Measurements from ENCODE around the gene APP.
A peak's percentile ranks its signal among the peaks of the same experiment; 100 is the strongest.
"Not testable (repeated sequence)": the region's sequence is repeated elsewhere in the genome, so short reads cannot be mapped to it uniquely, and the experiment has no call there.

Gene APP

GRCh38 chr21:26020510-26020909 is 150.1 kb downstream of the APP start:
- DNase-seq (ENCODE audit: low spot score) = no peak

DNA sequence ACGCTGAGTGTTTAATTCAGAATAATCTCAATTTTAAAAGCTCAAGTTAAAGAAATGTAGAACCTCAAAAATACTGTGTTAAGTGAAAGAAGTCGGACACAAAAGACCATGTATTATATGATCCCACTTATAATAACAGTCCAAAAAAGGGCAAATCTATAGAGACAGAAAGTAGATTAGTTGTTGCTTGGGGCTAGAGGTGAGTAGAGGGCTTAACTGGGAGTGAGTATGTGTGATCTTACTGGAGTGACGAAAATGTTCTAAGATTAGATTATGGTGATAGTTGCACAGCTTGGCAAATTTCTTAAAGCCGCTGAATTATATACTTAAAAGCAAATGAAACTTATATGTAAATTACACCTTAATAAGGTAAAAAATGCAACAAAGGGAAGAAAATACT is 150.5 kb downstream of the APP start:
- no peak for DNase-seq (ENCODE audit: low spot score)

DNA sequence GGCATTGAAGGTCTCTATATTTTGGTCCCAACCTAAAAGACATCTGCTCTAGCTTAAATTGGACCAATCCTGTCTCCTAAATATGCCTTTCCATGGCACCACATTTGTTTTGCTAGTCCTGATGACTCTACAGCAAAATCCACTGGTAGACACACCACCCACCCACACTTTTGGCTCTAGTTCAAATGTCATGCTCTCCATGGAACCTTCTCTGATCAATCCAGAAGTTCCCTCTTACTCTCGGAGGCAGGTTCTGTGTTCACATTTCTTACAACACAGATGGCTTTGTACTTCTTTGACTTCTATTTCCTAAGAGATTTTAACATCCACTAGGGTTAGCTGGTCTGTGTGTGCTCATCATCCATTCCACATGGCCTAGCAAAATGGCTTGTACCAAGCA is 151.3 kb downstream of the APP start:
- no peak for DNase-seq (ENCODE audit: low spot score)

GRCh38 chr21:26013970-26014369 is 156.6 kb downstream of the APP start:
- DNase-seq (ENCODE audit: low spot score) = no peak

DNA sequence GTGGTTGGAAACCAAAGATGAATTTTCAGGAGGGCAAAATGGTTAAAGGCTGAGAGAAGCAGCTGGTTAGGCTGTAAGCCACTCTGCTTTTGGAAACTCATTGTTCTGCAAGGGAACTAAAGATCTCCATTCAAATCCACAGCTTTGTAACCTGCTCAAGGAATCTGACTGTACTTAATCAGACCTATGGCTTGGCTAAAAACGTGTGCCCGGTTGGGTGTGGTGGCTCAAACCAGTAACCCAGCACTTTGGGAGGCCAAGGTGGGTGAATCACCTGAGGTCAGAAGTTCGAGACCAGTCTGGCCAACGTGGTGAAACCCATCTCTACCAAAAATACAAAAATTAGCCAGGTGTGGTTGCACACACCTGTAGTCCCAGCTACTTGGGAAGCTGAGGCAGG is 158.1 kb downstream of the APP start:
- not testable (repeated sequence) for DNase-seq (ENCODE audit: low spot score)

DNA sequence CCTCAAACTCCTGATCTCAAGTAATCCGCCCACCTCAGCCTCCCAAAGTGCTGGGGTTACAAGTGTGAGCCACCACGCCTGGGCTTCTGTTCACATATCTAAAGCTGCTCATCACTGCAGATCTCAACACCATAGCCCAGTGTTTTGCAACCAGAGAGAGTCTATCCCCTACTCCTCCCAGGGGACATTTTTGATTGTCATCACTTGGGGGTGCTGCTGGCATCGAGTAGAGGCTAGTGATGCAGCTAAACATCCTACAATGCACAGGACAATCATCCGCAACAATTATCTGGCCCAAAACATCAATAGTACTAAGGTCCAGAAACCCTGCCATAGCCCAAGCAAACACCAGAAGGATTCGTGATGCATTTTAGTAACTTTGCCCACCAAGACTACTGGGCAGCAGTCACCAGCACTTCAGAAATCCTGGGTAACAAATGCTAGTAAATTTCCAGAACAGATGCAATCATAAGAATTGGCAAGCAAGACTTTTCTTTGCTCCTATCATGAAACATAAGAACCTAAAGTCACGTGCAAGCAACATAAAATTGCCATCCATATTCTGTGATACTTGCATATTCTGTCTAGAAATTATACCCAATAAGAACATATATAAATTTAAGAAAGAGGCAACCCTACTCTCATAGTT is 159.2 kb downstream of the APP start:
- no peak for DNase-seq (ENCODE audit: low spot score)

DNA sequence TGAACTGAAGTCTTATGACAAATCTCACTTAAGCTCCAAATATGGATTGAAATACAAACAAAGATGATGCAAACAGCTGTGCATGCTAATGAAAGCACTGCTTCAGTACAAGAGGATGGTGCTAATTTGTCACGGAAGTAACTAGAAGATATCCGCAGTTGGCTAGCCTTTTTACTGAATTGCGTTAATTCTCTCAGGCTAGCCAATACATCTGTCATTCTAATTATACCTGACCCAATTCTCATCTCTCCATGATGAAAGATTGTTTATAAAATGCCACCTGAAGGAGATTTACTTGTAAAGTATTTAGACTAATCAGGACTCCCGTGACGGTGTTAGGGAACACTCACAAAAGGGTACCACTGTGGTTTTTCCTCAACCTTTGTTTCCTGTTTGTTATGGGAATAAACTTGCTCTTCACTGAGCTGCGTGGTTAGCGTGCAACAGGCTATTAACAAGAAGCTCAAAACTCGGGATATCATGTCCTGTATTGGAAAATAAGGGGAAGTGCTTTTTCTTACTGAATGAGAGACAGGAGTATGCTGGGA is 162.5 kb downstream of the APP start:
- no peak for DNase-seq (ENCODE audit: low spot score)

- no peak for DNase-seq (ENCODE audit: low spot score)
Observed at GRCh38 chr21:26005464-26005863, 165.1 kb downstream of the APP start.

- DNase-seq (ENCODE audit: low spot score) = no peak
Observed at GRCh38 chr21:26003404-26003803, 167.2 kb downstream of the APP start.

- no peak for DNase-seq (ENCODE audit: low spot score)
Observed at GRCh38 chr21:26001356-26001755, 169.2 kb downstream of the APP start.

GRCh38 chr21:25999921-26000582 is 170.5 kb downstream of the APP start:
- DNase-seq (ENCODE audit: low spot score) = peak; percentile 39

DNA sequence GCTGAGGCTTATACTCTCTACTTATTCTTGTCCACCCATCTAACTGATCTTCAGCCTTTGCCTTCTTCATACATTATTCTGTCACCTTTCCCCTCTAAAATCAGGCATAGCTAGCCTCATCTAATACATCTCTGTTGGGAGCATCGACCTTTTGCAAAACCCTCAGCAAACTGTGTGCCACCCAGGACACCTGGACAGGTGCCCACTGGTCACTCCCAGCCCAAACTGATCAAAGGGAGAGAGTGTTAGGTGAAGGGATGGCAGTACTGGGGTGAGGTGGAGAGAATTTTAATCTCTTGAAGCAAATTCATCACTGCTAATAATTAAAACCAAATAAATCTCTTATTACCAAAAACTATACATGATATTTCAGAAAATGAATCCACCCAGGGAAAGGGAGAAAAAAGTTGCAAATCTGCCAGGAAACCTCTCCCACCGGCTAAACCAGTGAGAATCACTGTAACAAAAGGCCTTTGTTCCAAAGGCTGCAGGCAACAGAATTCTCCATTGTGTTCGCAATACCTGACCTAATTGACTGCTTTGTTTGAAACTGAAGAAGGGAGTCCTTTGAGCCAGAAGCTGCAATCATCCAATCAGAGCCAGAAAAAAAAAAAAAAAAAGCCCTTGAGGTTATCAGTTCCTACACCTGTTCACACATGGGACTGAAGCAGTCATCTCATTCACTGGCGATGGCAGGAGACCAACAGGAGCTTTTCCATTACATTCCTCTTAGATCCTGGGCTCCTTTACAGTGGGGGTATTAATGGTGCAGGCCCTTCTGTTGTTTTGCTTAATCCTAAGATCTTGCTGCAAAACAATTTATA is 172.6 kb downstream of the APP start:
- no peak for DNase-seq (ENCODE audit: low spot score)

GRCh38 chr21:25995278-25995677 is 175.3 kb downstream of the APP start:
- no peak for DNase-seq (ENCODE audit: low spot score)

DNA sequence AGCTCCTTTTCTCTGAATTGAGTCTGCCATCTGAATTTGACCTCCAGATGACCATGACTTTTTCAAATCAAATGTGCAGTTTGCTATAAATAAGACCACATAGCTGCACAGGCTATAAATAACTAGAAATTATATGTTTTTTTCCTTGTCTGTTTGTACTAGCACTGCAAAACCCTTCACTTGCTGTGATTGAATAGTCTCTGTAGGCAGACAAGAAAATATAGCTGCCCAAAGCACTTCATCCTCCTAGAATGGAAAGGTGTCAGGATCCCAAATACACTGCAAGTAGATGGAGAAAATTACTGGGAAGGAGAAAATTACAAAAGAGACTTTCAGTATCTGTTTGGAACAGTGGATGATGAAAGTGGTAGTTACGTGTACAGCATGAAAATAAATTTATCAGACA is 175.8 kb downstream of the APP start:
- no peak for DNase-seq (ENCODE audit: low spot score)

DNA sequence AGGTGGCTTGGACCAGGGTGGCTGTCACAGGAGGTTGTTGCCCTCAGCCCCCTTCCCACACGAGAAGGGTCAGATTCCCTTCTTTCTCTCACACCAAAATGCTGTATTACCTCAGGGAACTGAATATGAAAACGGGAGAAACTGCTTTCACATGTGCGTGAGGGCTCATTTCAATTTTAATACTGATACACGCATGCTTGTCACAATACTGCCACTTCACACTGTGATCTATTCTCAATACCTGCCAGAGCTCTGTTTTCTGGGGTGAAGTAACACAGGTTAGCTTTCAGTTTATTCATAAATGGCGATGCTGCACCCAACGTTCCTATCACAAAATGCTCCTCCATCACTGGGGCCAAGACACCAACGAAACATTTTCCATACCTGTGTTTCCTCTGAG is 181.8 kb downstream of the APP start:
- DNase-seq (ENCODE audit: low spot score) = no peak

GRCh38 chr21:25987531-25987930 is 183.0 kb downstream of the APP start:
- DNase-seq (ENCODE audit: low spot score) = no peak

DNA sequence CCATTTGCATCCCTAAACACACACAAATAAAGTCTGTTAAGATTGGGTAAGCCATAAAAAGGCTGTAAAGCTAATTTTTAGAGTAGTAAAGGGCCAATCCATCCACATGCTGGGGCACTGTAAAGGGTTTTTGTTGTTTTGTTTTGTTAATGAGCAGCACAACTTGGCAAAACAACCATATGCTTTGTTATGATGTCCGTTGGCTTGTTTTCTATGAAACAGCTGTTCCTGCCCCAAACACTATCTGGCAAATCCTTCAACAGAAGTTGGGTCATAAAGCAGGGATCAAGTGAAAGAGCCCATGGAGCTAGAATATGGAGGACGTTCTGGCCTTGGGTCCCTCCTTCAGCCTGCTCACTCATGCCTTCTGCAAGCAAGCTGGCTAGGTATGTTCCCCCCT is 183.6 kb downstream of the APP start:
- no peak for DNase-seq (ENCODE audit: low spot score)

- DNase-seq (ENCODE audit: low spot score) = no peak
Observed at GRCh38 chr21:25985990-25986389, 184.6 kb downstream of the APP start.

- no peak for DNase-seq (ENCODE audit: low spot score)
Observed at GRCh38 chr21:25984538-25984937, 186.0 kb downstream of the APP start.

DNA sequence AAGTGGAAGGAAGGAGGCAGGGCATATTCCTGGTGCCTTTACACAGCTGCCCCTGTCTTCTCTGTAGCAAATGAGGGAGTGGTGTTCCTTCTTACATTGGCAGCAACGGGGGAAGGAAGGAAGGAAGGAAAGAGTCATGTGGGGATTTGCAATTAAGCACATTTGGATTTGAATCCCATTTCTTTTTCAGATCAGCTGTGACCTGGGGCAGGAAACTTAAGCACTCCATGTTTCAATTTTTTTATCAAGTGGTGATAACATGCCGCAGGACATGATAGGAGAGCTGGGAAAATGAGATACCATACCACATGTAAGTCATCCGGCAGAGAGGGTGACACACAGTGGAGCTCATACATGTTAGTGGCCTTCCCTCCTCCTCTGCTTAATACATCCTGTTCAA is 186.8 kb downstream of the APP start:
- DNase-seq (ENCODE audit: low spot score) = no peak

GRCh38 chr21:25980710-25981109 is 189.9 kb downstream of the APP start:
- no peak for DNase-seq (ENCODE audit: low spot score)

- DNase-seq (ENCODE audit: low spot score) = peak; percentile 4
Observed at GRCh38 chr21:25979845-25980616, 190.5 kb downstream of the APP start.
